ENCODE measurements around the gene FARP1.

- TF ChIP-seq POLR2AphosphoS5 (IDR thresholded peaks at IDR 0.05; ENCODE audit: low read depth, low read length): no peak
- no peak for TF ChIP-seq TAF1 (IDR thresholded peaks at IDR 0.05; ENCODE audit: borderline replicate concordance, insufficient read depth, low read length)
- TF ChIP-seq, protein P1, sequence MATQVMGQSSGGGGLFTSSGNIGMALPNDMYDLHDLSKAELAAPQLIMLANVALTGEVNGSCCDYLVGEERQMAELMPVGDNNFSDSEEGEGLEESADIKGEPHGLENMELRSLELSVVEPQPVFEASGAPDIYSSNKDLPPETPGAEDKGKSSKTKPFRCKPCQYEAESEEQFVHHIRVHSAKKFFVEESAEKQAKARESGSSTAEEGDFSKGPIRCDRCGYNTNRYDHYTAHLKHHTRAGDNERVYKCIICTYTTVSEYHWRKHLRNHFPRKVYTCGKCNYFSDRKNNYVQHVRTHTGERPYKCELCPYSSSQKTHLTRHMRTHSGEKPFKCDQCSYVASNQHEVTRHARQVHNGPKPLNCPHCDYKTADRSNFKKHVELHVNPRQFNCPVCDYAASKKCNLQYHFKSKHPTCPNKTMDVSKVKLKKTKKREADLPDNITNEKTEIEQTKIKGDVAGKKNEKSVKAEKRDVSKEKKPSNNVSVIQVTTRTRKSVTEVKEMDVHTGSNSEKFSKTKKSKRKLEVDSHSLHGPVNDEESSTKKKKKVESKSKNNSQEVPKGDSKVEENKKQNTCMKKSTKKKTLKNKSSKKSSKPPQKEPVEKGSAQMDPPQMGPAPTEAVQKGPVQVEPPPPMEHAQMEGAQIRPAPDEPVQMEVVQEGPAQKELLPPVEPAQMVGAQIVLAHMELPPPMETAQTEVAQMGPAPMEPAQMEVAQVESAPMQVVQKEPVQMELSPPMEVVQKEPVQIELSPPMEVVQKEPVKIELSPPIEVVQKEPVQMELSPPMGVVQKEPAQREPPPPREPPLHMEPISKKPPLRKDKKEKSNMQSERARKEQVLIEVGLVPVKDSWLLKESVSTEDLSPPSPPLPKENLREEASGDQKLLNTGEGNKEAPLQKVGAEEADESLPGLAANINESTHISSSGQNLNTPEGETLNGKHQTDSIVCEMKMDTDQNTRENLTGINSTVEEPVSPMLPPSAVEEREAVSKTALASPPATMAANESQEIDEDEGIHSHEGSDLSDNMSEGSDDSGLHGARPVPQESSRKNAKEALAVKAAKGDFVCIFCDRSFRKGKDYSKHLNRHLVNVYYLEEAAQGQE (IDR thresholded peaks at IDR 0.05; ENCODE audit: insufficient read depth in 1 of 2, low read depth in 2 of 2, low read length in 2 of 2): no peak
- TF ChIP-seq SIN3A (IDR thresholded peaks at IDR 0.05; ENCODE audit: borderline replicate concordance, insufficient read depth, low read length): no peak
These were observed 29.9 kb downstream of the FARP1 start for GRCh38 chr13:98172590-98173422.

Data from PFSK-1 (cell line).